OCI-LY7 (cell line): ENCODE data around the gene PHACTR3. TPM values are rescaled to one million over a fixed set of nuclear protein-coding genes. Genes with fewer than 3 reads are reported as not detected.

ENCODE experiments used
- BruUV-seq: library from RNA; stranded (reverse); fragments of 400-500 nt; replicated peaks from 2 replicates; lab custom pipeline; 2021; lab: Mats Ljungman, UMichigan
- CTCF ChIA-PET: fragments of 300-600 bp; sonication (Branson Sonifier 250); formaldehyde crosslinking; loops from one replicate; lab custom pipeline; 2022; ENCODE audit warnings: antibody characterized with exemption; ENCODE audit not compliant: unreplicated experiment; lab: Charles Lee
- POLR2A ChIA-PET: fragments of 300-600 bp; sonication (Branson Sonifier 250); formaldehyde crosslinking; loops from one replicate; lab custom pipeline; 2022; ENCODE audit warnings: antibody characterized with exemption; lab: Charles Lee
- DNase-seq: peaks from one replicate; pipeline ENCODE4 v3.0.0-alpha.2; 2015; ENCODE audit warnings: low spot score
- H2AFZ ChIP-seq: fragments of 200-600 bp; sonication (generic), shearing (Covaris generic); 2 replicates; pipeline ENCODE4 v1.6.1; 2014; ENCODE audit warnings: mild to moderate bottlenecking, antibody characterized with exemption, low read length, moderate library complexity
- H3K27ac ChIP-seq: fragments of 200-600 bp; sonication (generic); 2 replicates; pipeline ENCODE4 v1.5.1; 2014; ENCODE audit warnings: mixed run types, low read depth, mild to moderate bottlenecking, moderate library complexity, low read length, inconsistent platforms; ENCODE audit not compliant: poor library complexity, severe bottlenecking
- H3K36me3 ChIP-seq: fragments of 200-600 bp; sonication (generic); 2 replicates; pipeline ENCODE4 v1.6.1; 2014; ENCODE audit warnings: mild to moderate bottlenecking, antibody characterized with exemption, low read length, moderate library complexity, mixed read lengths; ENCODE audit not compliant: insufficient read depth
- H3K4me1 ChIP-seq: fragments of 200-600 bp; sonication (generic); 2 replicates; pipeline ENCODE4 v1.5.1; 2014; ENCODE audit warnings: mild to moderate bottlenecking, low read length; ENCODE audit not compliant: insufficient read depth, poor library complexity, severe bottlenecking
- H3K4me2 ChIP-seq: fragments of 200-600 bp; sonication (generic); 2 replicates; pipeline ENCODE4 v1.6.1; 2014; ENCODE audit warnings: mild to moderate bottlenecking, low read length
- H3K4me3 ChIP-seq: fragments of 200-600 bp; sonication (generic); 2 replicates; pipeline ENCODE4 v1.5.1; 2014; ENCODE audit warnings: mild to moderate bottlenecking, low read depth, low read length; ENCODE audit not compliant: poor library complexity, severe bottlenecking
- H3K79me2 ChIP-seq: fragments of 200-600 bp; sonication (generic); 2 replicates; pipeline ENCODE4 v1.6.1; 2016; ENCODE audit warnings: low read depth, mild to moderate bottlenecking, low read length, moderate library complexity, mixed read lengths; ENCODE audit not compliant: insufficient read depth
- H3K9me2 ChIP-seq: fragments of 200-600 bp; sonication (generic); 2 replicates; pipeline ENCODE4 v1.6.1; 2016; ENCODE audit warnings: mild to moderate bottlenecking, low read length, mixed read lengths; ENCODE audit not compliant: insufficient read depth
- H3K9me3 ChIP-seq: fragments of 200-600 bp; sonication (generic); 2 replicates; pipeline ENCODE4 v1.6.1; 2014; ENCODE audit warnings: mild to moderate bottlenecking, mixed run types, low read length, mixed read lengths
- H4K20me1 ChIP-seq: fragments of 200-600 bp; sonication (generic); 2 replicates; pipeline ENCODE4 v1.6.1; 2014; ENCODE audit warnings: mild to moderate bottlenecking, antibody characterized with exemption, low read length, moderate library complexity, mixed read lengths; ENCODE audit not compliant: insufficient read depth
- CTCF ChIP-seq: fragments of 200-600 bp; sonication (generic); conservative IDR thresholded peaks from 2 replicates; pipeline ENCODE4 v1.5.1; 2014; ENCODE audit warnings: mild to moderate bottlenecking, antibody characterized with exemption, low read length, moderate library complexity, mixed read lengths
- EZH2phosphoT487 ChIP-seq: fragments of 200-600 bp; sonication (generic); IDR thresholded peaks from 2 replicates; pipeline ENCODE4 v1.6.1; 2018; ENCODE audit warnings: low read depth, borderline replicate concordance, mild to moderate bottlenecking, mixed run types, antibody characterized with exemption, low read length, moderate library complexity, mixed read lengths
- intact Hi-C: fragments of 100-400 bp; cut with micrococcal nuclease; formaldehyde crosslinking; loops from one replicate; pipeline ENCODE4 v1.10.0; 2022; ENCODE audit not compliant: unreplicated experiment
- total RNA-seq, 2 experiments: library from RNA; depleted of rRNA in 1 of 2; stranded (reverse); fragments of >200 nt in 1 of 2; shearing (Covaris generic) in 1 of 2; gene quantifications; 2 replicates each; pipeline ENCODE4 v1.2.3, GENCODE V29; 2014 to 2022

The PHACTR3 gene
- total RNA-seq, 2 experiments from 2014 or later = 0.32 TPM; not detected in 1

GRCh38 chr20:59817406-59817805 is 213.1 kb downstream of the PHACTR3 start:
- ChIA-PET POLR2A (no interaction called here), CTCF (no interaction called here)
- Histone ChIP-seq H3K4me3 (no peak overlapping the region), H3K9me2 (no peaks in the 10 kb centered on the region), H4K20me1 (no peaks in the 10 kb centered on the region), H3K9me3 (no peaks in the 10 kb centered on the region), H3K79me2 (no peaks in the 10 kb centered on the region), H3K4me1 (no peaks in the 10 kb centered on the region), H3K4me2 (no peak overlapping the region), H3K27ac (no peak overlapping the region), H3K36me3 (no peaks in the 10 kb centered on the region), H2AFZ (no peak overlapping the region)
- no peak for DNase-seq
- intact Hi-C loops = no loop called here
- TF ChIP-seq CTCF (no peak), EZH2phosphoT487 (no peak)
- BruUV-seq = no TSS peak

GRCh38 chr20:59817846-59818615 is 213.7 kb downstream of the PHACTR3 start:
- Histone ChIP-seq H3K4me2 (no peak overlapping the region), H2AFZ (no peak overlapping the region), H3K79me2 (no peaks in the 10 kb centered on the region), H3K9me3 (no peaks in the 10 kb centered on the region), H3K36me3 (no peaks in the 10 kb centered on the region), H4K20me1 (no peaks in the 10 kb centered on the region), H3K4me1 (no peaks in the 10 kb centered on the region), H3K27ac (no peak overlapping the region), H3K4me3 (no peak overlapping the region), H3K9me2 (no peaks in the 10 kb centered on the region)
- CTCF ChIA-PET = no interaction called here
- no TSS peak for BruUV-seq
- POLR2A ChIA-PET = no interaction called here
- intact Hi-C loops = no loop called here
- no peak for DNase-seq
- TF ChIP-seq EZH2phosphoT487 = no peak
- TF ChIP-seq CTCF = no peak

GRCh38 chr20:59818911-59819310 is 214.6 kb downstream of the PHACTR3 start:
- no peaks in the 10 kb centered on the region for H4K20me1 ChIP-seq
- no peaks in the 10 kb centered on the region for H3K79me2 ChIP-seq
- no peaks in the 10 kb centered on the region for H3K9me3 ChIP-seq
- H3K9me2 ChIP-seq = no peaks in the 10 kb centered on the region
- no peaks in the 10 kb centered on the region for H3K36me3 ChIP-seq
- no TSS peak for BruUV-seq
- no peak for DNase-seq
- H3K27ac ChIP-seq = no peak overlapping the region
- H2AFZ ChIP-seq = no peak overlapping the region
- H3K4me2 ChIP-seq = no peak overlapping the region
- ChIA-PET CTCF (no interaction called here), POLR2A (no interaction called here)
- TF ChIP-seq CTCF (no peak), EZH2phosphoT487 (no peak)
- intact Hi-C loops = no loop called here
- no peak overlapping the region for H3K4me3 ChIP-seq
- H3K4me1 ChIP-seq = no peaks in the 10 kb centered on the region
